GM12872 (cell line): ENCODE results near the gene CDC42EP2.
A peak's percentile ranks its signal among the peaks of the same experiment; 100 is the strongest.

Experiments
- CTCF ChIP-seq: IDR thresholded peaks from 3 replicates; pipeline ENCODE4 v1.5.1; 2011; ENCODE audit warnings: low read depth, mild to moderate bottlenecking, low read length, moderate library complexity; ENCODE audit not compliant: insufficient read depth

The CDC42EP2 gene

GRCh38 chr11:65307298-65308229, 7.1 kb upstream of the CDC42EP2 start:
- TF ChIP-seq CTCF: no peak

GRCh38 chr11:65308281-65308891, 6.3 kb upstream of the CDC42EP2 start:
- no peak for TF ChIP-seq CTCF

- TF ChIP-seq CTCF: no peak
Observed at GRCh38 chr11:65309006-65309405, 5.7 kb upstream of the CDC42EP2 start.

- no peak for TF ChIP-seq CTCF
Observed at GRCh38 chr11:65310215-65310614, 4.5 kb upstream of the CDC42EP2 start.

- no peak for TF ChIP-seq CTCF
Observed at GRCh38 chr11:65310736-65311135, 3.9 kb upstream of the CDC42EP2 start.

- TF ChIP-seq CTCF: no peak
Observed at GRCh38 chr11:65311170-65311678, 3.4 kb upstream of the CDC42EP2 start.

GRCh38 chr11:65315204-65315865, 669 bp downstream of the CDC42EP2 start:
- peak; percentile 96 for TF ChIP-seq CTCF
